ENCODE measurements around the gene LIMCH1. TPM values are rescaled to one million over a fixed set of nuclear protein-coding genes. Genes with fewer than 3 reads are reported as not detected.

The LIMCH1 gene
- total RNA-seq, 1 donor from 2014 or later, result 12.7 TPM

GRCh38 chr4:41505161-41505661 lies 32.7 kb upstream of the LIMCH1 start:
- H3K27ac Mint-ChIP-seq, result no peak overlapping the region
- peaks cover 5% of the 10 kb centered on the region for H3K4me1 Mint-ChIP-seq (ENCODE audit: low read depth)
- no peak overlapping the region for H3K4me3 Mint-ChIP-seq (ENCODE audit: low read depth)
- no peak for TF ChIP-seq CTCF (IDR thresholded peaks at IDR 0.05; ENCODE audit: unreplicated experiment)
- H3K36me3 Mint-ChIP-seq (ENCODE audit: insufficient read depth), result peaks cover 5% of the 10 kb centered on the region
- peaks cover 6% of the 10 kb centered on the region for H3K9me3 Mint-ChIP-seq (ENCODE audit: low read depth)
- no peak for DNase-seq (ENCODE audit: low spot score, unreplicated experiment)
- no peaks in the 10 kb centered on the region for H3K27me3 Mint-ChIP-seq

DNA sequence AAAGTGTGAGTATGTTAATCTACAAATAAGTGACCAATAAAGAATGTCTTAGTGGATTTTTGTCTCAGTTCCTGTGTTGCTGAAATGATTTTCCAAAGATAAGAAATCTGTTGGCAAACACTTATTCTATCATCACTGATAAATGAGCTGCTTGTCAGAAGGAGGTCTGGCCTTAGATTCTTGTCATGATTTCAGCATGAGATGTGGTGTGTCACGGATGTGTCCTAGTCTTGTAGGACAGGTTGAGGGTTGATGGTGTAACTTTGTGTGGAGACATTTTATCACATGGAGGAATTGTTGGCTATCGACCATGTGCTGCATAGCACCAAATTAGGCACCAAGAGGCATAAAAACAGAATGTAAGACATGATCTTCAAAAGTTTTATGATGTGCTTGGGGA lies 31.8 kb upstream of the LIMCH1 start:
- H3K9me3 Mint-ChIP-seq (ENCODE audit: low read depth), result peaks cover 3% of the 10 kb centered on the region
- H3K27me3 Mint-ChIP-seq, result no peaks in the 10 kb centered on the region
- no peak for TF ChIP-seq CTCF (IDR thresholded peaks at IDR 0.05; ENCODE audit: unreplicated experiment)
- peaks cover 2% of the 10 kb centered on the region for H3K36me3 Mint-ChIP-seq (ENCODE audit: insufficient read depth)
- no peak for DNase-seq (ENCODE audit: low spot score, unreplicated experiment)
- H3K4me1 Mint-ChIP-seq (ENCODE audit: low read depth), result peaks cover 5% of the 10 kb centered on the region
- no peak overlapping the region for H3K4me3 Mint-ChIP-seq (ENCODE audit: low read depth)
- H3K27ac Mint-ChIP-seq, result no peak overlapping the region

DNA sequence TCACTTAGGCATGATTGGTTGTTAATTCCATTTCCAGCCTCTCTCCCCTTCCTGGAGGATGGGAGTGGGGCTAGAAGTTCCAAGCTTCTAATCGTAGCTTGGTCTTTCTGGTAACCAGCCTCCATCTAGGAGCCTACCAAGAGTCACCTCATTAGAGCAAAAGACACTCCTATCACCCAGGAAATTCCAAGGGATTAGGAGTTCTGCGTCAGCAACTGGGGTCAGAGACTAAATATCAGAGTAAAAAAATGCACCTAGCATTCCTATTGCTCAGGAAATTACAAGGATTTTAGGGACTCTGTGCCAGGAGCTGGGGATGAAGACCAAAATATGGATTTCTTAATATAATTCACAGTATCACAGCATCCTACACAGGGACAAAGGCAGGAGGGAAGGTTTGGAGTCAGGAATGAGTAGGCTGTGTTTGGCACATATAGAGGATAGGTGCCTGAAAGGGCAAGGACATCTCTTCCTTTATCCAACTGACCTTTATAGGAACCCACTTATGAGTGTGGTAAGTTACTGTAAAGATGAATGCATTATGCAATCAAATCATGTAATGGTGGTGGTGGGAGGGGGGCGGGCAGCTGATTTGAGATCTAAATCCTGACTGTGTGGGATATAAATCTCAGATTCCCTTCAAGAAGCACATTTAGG lies 30.5 kb upstream of the LIMCH1 start:
- H3K36me3 Mint-ChIP-seq (ENCODE audit: insufficient read depth), result no peaks in the 10 kb centered on the region
- H3K27me3 Mint-ChIP-seq, result no peaks in the 10 kb centered on the region
- TF ChIP-seq CTCF (IDR thresholded peaks at IDR 0.05; ENCODE audit: unreplicated experiment), result no peak
- H3K9me3 Mint-ChIP-seq (ENCODE audit: low read depth), result peaks cover 3% of the 10 kb centered on the region
- H3K27ac Mint-ChIP-seq, result no peak overlapping the region
- H3K4me1 Mint-ChIP-seq (ENCODE audit: low read depth), result peaks cover 5% of the 10 kb centered on the region
- no peak overlapping the region for H3K4me3 Mint-ChIP-seq (ENCODE audit: low read depth)
- no peak for DNase-seq (ENCODE audit: low spot score, unreplicated experiment)

- DNase-seq (ENCODE audit: low spot score, unreplicated experiment), result no peak
- peaks cover 3% of the 10 kb centered on the region for H3K9me3 Mint-ChIP-seq (ENCODE audit: low read depth)
- TF ChIP-seq CTCF (IDR thresholded peaks at IDR 0.05; ENCODE audit: unreplicated experiment), result no peak
- no peak overlapping the region for H3K27ac Mint-ChIP-seq
- no peaks in the 10 kb centered on the region for H3K36me3 Mint-ChIP-seq (ENCODE audit: insufficient read depth)
- H3K4me3 Mint-ChIP-seq (ENCODE audit: low read depth), result no peak overlapping the region
- peaks cover 5% of the 10 kb centered on the region for H3K4me1 Mint-ChIP-seq (ENCODE audit: low read depth)
- H3K27me3 Mint-ChIP-seq, result peaks cover 5% of the 10 kb centered on the region
These were observed 28.5 kb upstream of the LIMCH1 start for GRCh38 chr4:41509451-41509866.

- peaks cover 10% of the 10 kb centered on the region for H3K27me3 Mint-ChIP-seq
- TF ChIP-seq CTCF (IDR thresholded peaks at IDR 0.05; ENCODE audit: unreplicated experiment), result no peak
- peaks cover 3% of the 10 kb centered on the region for H3K9me3 Mint-ChIP-seq (ENCODE audit: low read depth)
- peaks cover 5% of the 10 kb centered on the region for H3K4me1 Mint-ChIP-seq (ENCODE audit: low read depth)
- H3K4me3 Mint-ChIP-seq (ENCODE audit: low read depth), result no peak overlapping the region
- no peaks in the 10 kb centered on the region for H3K36me3 Mint-ChIP-seq (ENCODE audit: insufficient read depth)
- H3K27ac Mint-ChIP-seq, result no peak overlapping the region
- no peak for DNase-seq (ENCODE audit: low spot score, unreplicated experiment)
These were observed 27.8 kb upstream of the LIMCH1 start for GRCh38 chr4:41510179-41510578.

All from progenitor cell of endocrine pancreas (in vitro differentiated cells).